GM12891 (cell line): ENCODE data around the gene THADA.
"Not testable (repeated sequence)": the region's sequence is repeated elsewhere in the genome, so short reads cannot be mapped to it uniquely, and the experiment has no call there.

Source experiments
- DNase-seq: peaks from one replicate; pipeline ENCODE4 v3.0.0; 2011; ENCODE audit warnings: low spot score; ENCODE audit not compliant: insufficient read length
- FAIRE-seq: peaks from 2 replicates; lab custom pipeline; 2011; peaks lifted over from hg19 to GRCh38; lab: Jason Lieb, UNC
- PAX5 ChIP-seq: IDR thresholded peaks from 2 replicates; pipeline ENCODE4 v1.6.1; 2011; ENCODE audit warnings: low read length, moderate library complexity, mild to moderate bottlenecking; ENCODE audit not compliant: insufficient read depth, severe bottlenecking
- POLR2A ChIP-seq: IDR thresholded peaks from 2 replicates; pipeline ENCODE4 v1.6.1; 2011; ENCODE audit warnings: low read depth, low read length, control low read depth
- POLR2AphosphoS5 ChIP-seq: IDR thresholded peaks from 2 replicates; pipeline ENCODE4 v1.6.1; 2011; ENCODE audit warnings: low read depth, low read length, control low read depth
- POU2F2 ChIP-seq: IDR thresholded peaks from 2 replicates; pipeline ENCODE4 v1.6.1; 2011; ENCODE audit warnings: low read depth, mild to moderate bottlenecking, control low read depth, low read length, moderate library complexity
- SPI1 ChIP-seq: IDR thresholded peaks from 2 replicates; pipeline ENCODE4 v1.6.1; 2011; ENCODE audit warnings: low read depth, low read length, control low read depth
- TAF1 ChIP-seq: IDR thresholded peaks from 2 replicates; pipeline ENCODE4 v1.6.1; 2011; ENCODE audit warnings: low read depth, low read length, control low read depth

Gene THADA

GRCh38 chr2:43393918-43394317 lies 201.9 kb downstream of the THADA start:
- no peak for DNase-seq
- no peak for TF ChIP-seq TAF1
- TF ChIP-seq PAX5 = no peak
- no peak for TF ChIP-seq POLR2A
- TF ChIP-seq SPI1 = no peak
- TF ChIP-seq POU2F2 = no peak
- TF ChIP-seq POLR2AphosphoS5 = no peak
- FAIRE-seq = no peak

- TF ChIP-seq PAX5 (no peak), POU2F2 (no peak), POLR2AphosphoS5 (no peak), POLR2A (no peak), SPI1 (no peak), TAF1 (no peak)
- DNase-seq (no peak), FAIRE-seq (no peak)
Measured at GRCh38 chr2:43391878-43392215, 204.0 kb downstream of the THADA start.

GRCh38 chr2:43391201-43391877 lies 204.5 kb downstream of the THADA start:
- FAIRE-seq (peak; percentile 65), DNase-seq (no peak)
- no peak for TF ChIP-seq POLR2AphosphoS5
- no peak for TF ChIP-seq POLR2A
- no peak for TF ChIP-seq SPI1
- TF ChIP-seq POU2F2 = no peak
- TF ChIP-seq TAF1 = no peak
- no peak for TF ChIP-seq PAX5

GRCh38 chr2:43389581-43390466 lies 206.0 kb downstream of the THADA start:
- DNase-seq (no peak), FAIRE-seq (no peak)
- TF ChIP-seq POLR2AphosphoS5 (no peak), POLR2A (no peak), POU2F2 (no peak), SPI1 (no peak), PAX5 (no peak), TAF1 (no peak)

GRCh38 chr2:43388371-43388770 lies 207.5 kb downstream of the THADA start:
- FAIRE-seq = no peak
- TF ChIP-seq TAF1 (no peak), POLR2AphosphoS5 (no peak), PAX5 (no peak), POU2F2 (no peak), SPI1 (no peak), POLR2A (no peak)
- no peak for DNase-seq

- FAIRE-seq = peak; percentile 86
- no peak for DNase-seq
- TF ChIP-seq SPI1 (peak; percentile 46; the same call in 1 of the 2 replicates), POLR2A (peak; percentile 12; the same call in 1 of the 2 replicates), PAX5 (peak; percentile 71), TAF1 (no peak), POU2F2 (no peak), POLR2AphosphoS5 (no peak)
Measured at GRCh38 chr2:43387092-43388062, 208.5 kb downstream of the THADA start.

GRCh38 chr2:43386679-43387078 lies 209.2 kb downstream of the THADA start:
- DNase-seq, FAIRE-seq: not testable (repeated sequence)

GRCh38 chr2:43384143-43384542 lies 211.7 kb downstream of the THADA start:
- TF ChIP-seq POLR2A (no peak), POLR2AphosphoS5 (no peak), PAX5 (no peak), SPI1 (no peak), TAF1 (no peak), POU2F2 (no peak)
- no peak for FAIRE-seq
- no peak for DNase-seq

- FAIRE-seq = peak; percentile 5
- TF ChIP-seq POLR2AphosphoS5 (no peak), POU2F2 (no peak), TAF1 (no peak), SPI1 (no peak)
- DNase-seq = no peak
Measured at GRCh38 chr2:43383533-43383932, 212.3 kb downstream of the THADA start.

GRCh38 chr2:43379494-43379893 lies 216.3 kb downstream of the THADA start:
- DNase-seq (no peak), FAIRE-seq (peak; percentile 71)
- TF ChIP-seq TAF1 = no peak
- TF ChIP-seq SPI1 = no peak
- TF ChIP-seq PAX5 = no peak
- no peak for TF ChIP-seq POU2F2
- TF ChIP-seq POLR2A = no peak
- TF ChIP-seq POLR2AphosphoS5 = no peak
